Kidney (tissue), 14 donors: ENCODE data around the gene PRAC2. TPM values are rescaled to one million over a fixed set of nuclear protein-coding genes. Genes with fewer than 3 reads are reported as not detected.

Experiments
- DNase-seq, 5 donors: peaks; one replicate each; pipeline ENCODE4 v3.0.0-alpha.2; 2013 to 2020
- FAIRE-seq: peaks from 2 replicates; lab custom pipeline; 2012; peaks lifted over from hg19 to GRCh38; lab: Jason Lieb, UNC
- H3K27ac ChIP-seq, 2 donors: one replicate each; pipeline ENCODE4 v1.7.0; 2013; ENCODE audit warnings: low read depth in 2 of 2, low read length in 2 of 2, inconsistent platforms in 1 of 2
- H3K27me3 ChIP-seq: one replicate; pipeline ENCODE4 v1.7.1; 2013; ENCODE audit warnings: low read length, inconsistent platforms; ENCODE audit not compliant: control insufficient read depth, insufficient read depth
- H3K36me3 ChIP-seq, 3 donors: one replicate each; pipeline versions ENCODE4 v1.7.0 to v1.7.1; 2013; ENCODE audit warnings: low read length in 3 of 3, control low read depth in 1 of 3, inconsistent platforms in 1 of 3; ENCODE audit not compliant: insufficient read depth in 3 of 3, control insufficient read depth in 2 of 3
- H3K4me1 ChIP-seq, 3 donors: one replicate each; pipeline versions ENCODE4 v1.7.0 to v1.7.1; 2013; ENCODE audit warnings: low read length in 3 of 3, inconsistent platforms in 1 of 3, low read depth in 1 of 3; ENCODE audit not compliant: control insufficient read depth in 2 of 3, insufficient read depth in 2 of 3
- H3K4me3 ChIP-seq, 3 donors: one replicate each; pipeline versions ENCODE4 v1.7.0 to v1.8.1; 2013; ENCODE audit warnings: low read length in 3 of 3, control low read depth in 1 of 3, inconsistent platforms in 1 of 3
- H3K9ac ChIP-seq, 3 donors: one replicate each; pipeline versions ENCODE4 v1.7.0 to v1.7.1; 2013; ENCODE audit warnings: low read length in 3 of 3, control low read depth in 1 of 3, inconsistent platforms in 1 of 3
- H3K9me3 ChIP-seq, 3 donors: one replicate each; pipeline versions ENCODE4 v1.7.0 to v1.7.1; 2013; ENCODE audit warnings: low read length in 3 of 3, control low read depth in 1 of 3, inconsistent platforms in 1 of 3; ENCODE audit not compliant: control insufficient read depth in 2 of 3, insufficient read depth in 1 of 3
- CTCF ChIP-seq: IDR thresholded peaks from 3 replicates; pipeline ENCODE4 v1.5.1; 2012; ENCODE audit warnings: mild to moderate bottlenecking, moderate library complexity, borderline replicate concordance; ENCODE audit not compliant: insufficient read depth; ENCODE audit errors: extremely low read depth
- intact Hi-C: fragments of 100-400 bp; cut with DNase I; formaldehyde crosslinking; loops from one replicate; pipeline ENCODE4 v1.11.1; 2022
- polyA plus RNA-seq: library from polyadenylated mRNA; stranded (reverse); fragments of 350-450 nt; fragmentation: Illumina TruSeq; extraction: RNeasy Lipid Tissue Mini Kit (QIAGEN cat#74804); gene quantifications from one replicate; pipeline ENCODE4 v1.2.3, GENCODE V29; 2014; ENCODE audit warnings: low read depth, low replicate concordance; ENCODE audit not compliant: insufficient read depth
- total RNA-seq: library from RNA; stranded (reverse); fragmentation: NEBNext Ultra II Directional; extraction: Animal tissue kit (Norgen Biotek cat#: 25700); gene quantifications from one replicate; pipeline ENCODE4 v1.2.1, GENCODE V29; 2021
- donor health status: control.
- donor health status: control.
- donor health status: control.
- donor health status: control.
- donor health status: control.
- donor health status: DM: yes; HTN: yes; CAD: no.
- donor health status: Normal renal cell carcinoma (clear cell type).

Gene PRAC2
- total and polyA plus RNA-seq, 2 donors from 2014 or later: not detected

- intact Hi-C loops: no loop called here
- Histone ChIP-seq H3K9me3 (no peaks in the 10 kb centered on the region), H3K27ac (no peak overlapping the region), H3K27me3 (peaks cover 83% of the 10 kb centered on the region), H3K36me3 (no peaks in the 10 kb centered on the region), H3K4me3 (no peak overlapping the region), H3K4me1 (no peaks in the 10 kb centered on the region), H3K9ac (no peak overlapping the region)
- no peak for TF ChIP-seq CTCF
- no peak for FAIRE-seq
- no peak for DNase-seq
Measured at GRCh38 chr17:48738803-48739526, 16.0 kb downstream of the PRAC2 start.

- Histone ChIP-seq H3K9ac (no peak overlapping the region), H3K36me3 (no peaks in the 10 kb centered on the region), H3K4me1 (no peaks in the 10 kb centered on the region), H3K27ac (no peak overlapping the region), H3K27me3 (peaks cover 83% of the 10 kb centered on the region), H3K4me3 (no peak overlapping the region), H3K9me3 (no peaks in the 10 kb centered on the region)
- intact Hi-C loops: no loop called here
- TF ChIP-seq CTCF: no peak
- FAIRE-seq: no peak
- no peak for DNase-seq
Measured at GRCh38 chr17:48740537-48740936, 17.6 kb downstream of the PRAC2 start.

GRCh38 chr17:48745381-48746275, 22.6 kb downstream of the PRAC2 start:
- Histone ChIP-seq H3K27me3 (peaks cover 82% of the 10 kb centered on the region), H3K4me3 (no peak overlapping the region), H3K9me3 (no peaks in the 10 kb centered on the region), H3K27ac (no peak overlapping the region), H3K36me3 (no peaks in the 10 kb centered on the region), H3K9ac (no peak overlapping the region), H3K4me1 (no peaks in the 10 kb centered on the region)
- no peak for TF ChIP-seq CTCF
- DNase-seq (no peak), FAIRE-seq (no peak)
- intact Hi-C loops: no loop called here
